GOT3 (cell line): ENCODE results near the gene GOLGA5.
"Not testable (repeated sequence)": the region's sequence is repeated elsewhere in the genome, so short reads cannot be mapped to it uniquely, and the experiment has no call there.

Source experiments
- DNase-seq: peaks from one replicate; lab custom pipeline; 2025; ENCODE audit warnings: mixed read lengths; lab: John Stamatoyannopoulos, UW

Gene GOLGA5, protein sequence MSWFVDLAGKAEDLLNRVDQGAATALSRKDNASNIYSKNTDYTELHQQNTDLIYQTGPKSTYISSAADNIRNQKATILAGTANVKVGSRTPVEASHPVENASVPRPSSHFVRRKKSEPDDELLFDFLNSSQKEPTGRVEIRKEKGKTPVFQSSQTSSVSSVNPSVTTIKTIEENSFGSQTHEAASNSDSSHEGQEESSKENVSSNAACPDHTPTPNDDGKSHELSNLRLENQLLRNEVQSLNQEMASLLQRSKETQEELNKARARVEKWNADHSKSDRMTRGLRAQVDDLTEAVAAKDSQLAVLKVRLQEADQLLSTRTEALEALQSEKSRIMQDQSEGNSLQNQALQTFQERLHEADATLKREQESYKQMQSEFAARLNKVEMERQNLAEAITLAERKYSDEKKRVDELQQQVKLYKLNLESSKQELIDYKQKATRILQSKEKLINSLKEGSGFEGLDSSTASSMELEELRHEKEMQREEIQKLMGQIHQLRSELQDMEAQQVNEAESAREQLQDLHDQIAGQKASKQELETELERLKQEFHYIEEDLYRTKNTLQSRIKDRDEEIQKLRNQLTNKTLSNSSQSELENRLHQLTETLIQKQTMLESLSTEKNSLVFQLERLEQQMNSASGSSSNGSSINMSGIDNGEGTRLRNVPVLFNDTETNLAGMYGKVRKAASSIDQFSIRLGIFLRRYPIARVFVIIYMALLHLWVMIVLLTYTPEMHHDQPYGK

DNA sequence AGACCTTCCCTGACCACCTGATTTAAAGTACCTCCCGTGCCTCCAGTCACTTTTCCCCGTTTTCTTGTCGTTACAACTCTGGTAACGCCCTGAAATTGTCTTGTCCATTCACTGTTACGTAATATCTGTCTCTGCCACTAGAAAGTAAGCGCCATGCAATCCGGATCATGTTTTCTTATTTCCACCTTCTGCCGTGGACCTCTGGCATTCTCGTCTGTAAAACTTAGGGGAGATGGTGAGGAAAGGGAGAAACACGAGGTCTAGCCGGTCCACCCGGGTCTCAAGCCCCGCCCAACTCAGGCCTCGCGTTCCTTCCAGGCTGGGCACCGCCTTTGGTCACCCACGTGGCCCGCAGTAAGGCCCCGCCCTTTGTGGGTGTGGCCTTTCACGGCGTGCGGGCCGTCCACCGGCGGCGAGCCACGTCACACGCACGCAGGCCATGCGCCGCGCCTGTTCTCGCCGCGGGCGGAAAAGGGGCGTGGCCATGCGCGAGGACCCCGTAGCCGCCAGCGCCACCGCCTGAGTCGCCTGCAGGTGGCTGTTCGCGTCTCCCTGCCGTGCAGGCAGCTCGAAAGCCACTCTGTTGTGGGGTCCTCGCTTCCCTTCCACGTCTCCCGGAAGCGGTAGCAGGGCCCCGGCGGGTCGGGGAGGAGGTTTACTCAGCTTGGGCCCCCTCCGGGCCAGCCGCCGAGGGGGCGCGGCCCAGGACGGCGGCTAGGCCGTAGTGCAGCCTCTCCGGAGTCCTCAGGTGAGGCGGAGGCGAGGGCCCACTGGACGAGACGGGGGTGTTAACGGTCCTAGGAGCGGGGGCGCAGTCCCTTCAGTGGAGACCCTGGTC is at the start of gene GOLGA5:
GOLGA5 (plus strand) TSS at position 597 of the 838 bp plus-strand sequence. CDS start 3,133 bp downstream, outside the sequence.
- DNase-seq = peak; percentile 92

DNA sequence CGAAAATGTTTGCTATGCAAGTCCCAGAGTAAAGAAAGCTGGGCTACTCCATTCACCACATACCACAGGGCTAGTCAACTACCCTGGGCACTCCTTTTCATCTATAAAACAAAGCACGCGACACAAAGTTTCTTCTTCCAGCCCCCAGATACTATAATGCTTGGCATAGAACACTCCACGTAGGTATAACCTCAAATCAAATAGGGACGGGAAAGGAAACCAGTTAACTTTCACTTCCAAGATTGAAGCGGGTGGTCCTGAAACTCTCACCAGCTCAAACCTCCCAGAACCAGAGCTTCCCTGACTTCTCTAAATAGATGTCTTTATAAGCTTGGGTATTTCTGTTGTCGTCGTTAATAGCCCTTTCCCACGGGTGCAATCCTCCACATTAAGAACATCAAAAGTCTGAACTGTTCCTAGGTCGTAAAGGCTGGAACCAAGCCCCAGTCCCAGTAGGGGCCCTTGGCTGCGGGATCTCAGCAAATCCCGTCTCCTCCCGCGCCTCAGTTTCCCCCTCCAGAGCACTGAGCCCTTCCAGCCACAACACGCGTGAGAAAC is 46.3 kb upstream of the GOLGA5 start:
- no peak for DNase-seq

DNA sequence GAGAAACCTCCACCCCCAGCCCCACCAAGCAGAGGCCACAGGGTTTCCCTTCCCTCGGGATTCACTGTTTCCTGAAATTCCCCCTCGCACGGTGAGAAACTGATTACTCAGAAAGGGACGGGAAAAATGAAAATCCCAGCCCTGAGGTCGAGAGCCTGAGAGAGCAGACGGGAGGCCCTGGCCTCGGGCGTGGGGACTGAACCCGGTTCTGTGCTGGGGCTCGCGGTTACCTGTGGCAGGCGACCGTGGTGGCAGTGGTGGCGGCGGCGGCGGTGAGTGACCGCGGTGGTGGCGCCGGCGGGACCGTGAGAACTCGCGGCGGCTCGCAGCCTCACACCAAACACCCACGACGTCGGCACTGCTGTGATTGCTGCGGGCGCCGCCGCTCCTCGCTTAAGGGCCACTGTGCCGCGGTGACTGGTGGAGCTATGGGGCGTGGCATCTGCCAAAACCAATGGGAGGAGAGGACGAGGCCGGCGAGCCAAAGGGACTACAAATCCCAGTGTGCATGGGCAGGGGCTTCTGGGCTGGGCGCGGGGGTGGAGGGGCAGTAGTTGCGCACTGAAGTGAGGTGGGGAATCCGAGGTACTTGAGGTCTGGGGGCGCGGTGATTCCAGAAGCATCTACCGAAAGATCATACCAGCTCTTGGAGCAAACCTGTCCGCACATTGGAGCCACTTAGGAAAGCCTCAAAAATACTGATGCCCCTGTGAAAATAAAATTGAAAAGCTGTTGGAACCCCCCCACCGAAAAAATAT is 45.7 kb upstream of the GOLGA5 start, which contains the start of gene LGMN:
LGMN (minus strand) TSS at position 369 of the 758 bp plus-strand sequence. CDS start 15,841 bp downstream, outside the sequence.
- DNase-seq = peak; percentile 52

DNA sequence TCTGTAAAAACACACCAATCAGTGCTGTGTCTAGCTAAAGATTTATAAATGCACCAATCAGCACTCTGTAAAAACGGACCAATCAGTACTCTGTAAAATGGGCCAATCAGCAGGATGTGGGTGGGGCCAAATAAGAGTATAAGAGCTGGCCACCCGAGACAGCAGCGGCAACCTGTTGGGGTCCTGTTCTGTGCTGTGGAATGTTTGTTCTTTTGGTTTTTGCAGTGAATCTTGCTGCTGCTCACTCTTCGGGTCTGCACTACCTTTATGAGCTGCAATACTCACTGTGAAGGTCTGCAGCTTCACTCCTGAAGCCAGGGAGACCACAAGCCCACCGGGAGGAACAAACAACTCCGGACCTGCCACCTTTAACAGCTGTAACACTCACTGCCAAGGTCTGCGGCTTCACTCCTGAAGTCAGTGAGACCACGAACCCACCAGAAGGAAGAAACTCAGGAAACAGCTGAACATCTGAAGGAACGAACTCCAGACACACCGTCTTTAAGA is 43.8 kb upstream of the GOLGA5 start:
- DNase-seq = not testable (repeated sequence)

DNA sequence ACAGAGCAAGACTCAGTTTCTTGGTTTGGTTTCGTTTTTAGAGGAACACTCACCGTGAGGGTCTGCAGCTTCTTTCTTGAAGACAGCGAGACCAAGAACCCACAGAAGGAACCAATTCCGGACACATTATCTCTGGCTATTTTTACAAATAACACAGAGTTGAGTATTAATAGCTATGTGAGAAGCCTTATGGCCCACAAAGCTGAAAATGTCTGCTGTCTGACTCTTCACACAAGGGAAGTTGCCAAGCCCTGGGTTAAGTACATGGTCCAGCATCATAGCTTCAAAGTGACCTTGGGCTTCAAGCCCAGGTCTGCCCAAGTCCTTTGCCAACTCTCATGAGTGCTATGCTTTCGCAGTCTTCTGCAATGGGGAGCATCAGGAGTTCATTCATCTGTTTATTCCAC is 43.1 kb upstream of the GOLGA5 start:
- no peak for DNase-seq

DNA sequence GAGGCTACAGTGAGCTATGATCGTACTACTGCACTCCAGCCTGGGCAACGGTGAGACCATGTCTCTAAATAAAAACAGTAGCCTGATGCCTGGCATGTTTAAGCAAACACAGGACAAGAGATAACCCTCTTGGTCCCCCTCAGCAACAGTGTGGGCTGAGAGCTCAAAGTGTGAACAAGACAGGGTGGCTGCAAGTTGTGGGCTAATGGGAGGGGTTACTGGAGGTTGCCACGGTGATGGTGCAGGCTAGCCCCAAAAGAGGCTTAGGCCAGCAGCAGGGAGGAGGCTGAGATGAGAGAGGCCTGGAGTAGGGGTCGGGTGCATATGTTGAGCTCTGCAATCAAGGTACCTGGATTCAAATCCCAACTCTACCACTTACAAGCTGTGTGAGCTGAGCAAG is 42.3 kb upstream of the GOLGA5 start:
- DNase-seq = no peak

DNA sequence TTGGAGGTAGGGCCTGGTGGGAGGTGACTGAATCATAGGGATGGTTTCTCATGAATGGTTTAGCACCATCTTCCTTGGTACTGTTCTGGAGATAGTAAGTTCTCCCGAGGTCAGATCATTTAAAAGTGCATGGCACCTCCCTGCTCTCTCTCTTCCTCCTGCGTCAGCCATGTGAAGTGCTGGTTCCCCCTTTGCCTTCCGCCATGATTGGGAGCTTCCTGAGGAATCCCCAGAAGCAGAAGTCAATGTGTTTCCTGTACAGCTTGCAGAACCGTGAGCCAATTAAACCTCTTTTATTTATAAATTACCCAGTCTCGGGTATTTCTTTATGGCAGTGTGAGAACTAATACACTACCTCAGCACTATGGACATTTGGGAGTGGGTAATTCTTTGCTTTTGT is 40.9 kb upstream of the GOLGA5 start:
- DNase-seq = no peak

DNA sequence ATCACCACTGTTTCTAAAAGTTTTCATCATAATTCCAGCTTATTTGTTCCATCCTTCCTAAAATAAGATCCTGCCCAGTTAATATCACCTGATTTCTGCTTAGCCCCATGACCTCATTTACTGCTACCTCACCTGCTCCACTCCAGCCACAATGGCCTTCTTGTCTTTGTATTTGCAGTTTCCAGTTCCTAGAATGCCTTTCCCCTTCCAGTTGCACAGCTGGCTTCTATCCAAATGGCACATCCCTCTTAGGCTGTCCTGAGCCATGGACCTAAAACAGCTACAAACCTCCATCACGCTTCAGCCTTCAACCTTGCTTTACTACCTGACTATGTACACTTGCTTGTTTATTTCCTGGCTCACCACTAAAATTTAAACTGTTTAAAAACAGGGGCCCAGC is 39.1 kb upstream of the GOLGA5 start:
- DNase-seq = no peak

DNA sequence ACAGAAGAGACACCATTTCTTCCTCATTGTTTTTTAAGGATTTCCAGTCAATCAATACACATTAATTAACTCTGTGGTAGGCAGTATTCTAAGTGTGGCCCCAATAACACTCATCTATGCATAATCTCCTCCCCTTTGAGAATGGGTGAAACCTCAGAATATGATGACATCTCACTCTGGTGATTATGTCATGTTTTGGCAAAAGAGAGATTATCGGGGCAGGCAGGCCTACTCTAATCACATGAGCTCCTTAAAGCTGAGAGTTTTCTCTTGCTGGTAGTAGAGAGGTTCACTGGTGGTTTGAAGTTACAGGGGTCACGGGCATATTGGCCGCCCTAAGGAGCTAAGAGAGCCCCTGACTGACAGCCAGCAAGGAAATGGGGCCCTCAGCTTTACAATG is 38.6 kb upstream of the GOLGA5 start:
- DNase-seq = no peak

DNA sequence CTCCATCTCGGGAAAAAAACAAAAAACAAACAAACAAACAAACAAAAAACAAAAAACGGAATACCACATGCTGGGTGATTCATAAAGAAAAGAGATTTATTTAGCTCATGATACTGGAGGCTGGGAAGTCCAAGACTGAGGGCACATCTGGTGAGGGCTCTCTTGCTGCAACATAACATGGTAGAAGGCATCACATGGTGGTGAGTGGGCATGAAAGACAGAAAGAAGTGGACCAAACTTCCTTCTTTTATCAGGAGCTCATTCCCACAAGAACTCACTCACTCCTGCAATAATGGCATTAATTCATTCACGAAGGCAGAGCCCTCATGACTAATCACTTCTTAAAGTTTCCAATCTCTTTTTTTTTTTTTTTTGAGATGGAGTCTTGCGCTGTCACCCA is 37.7 kb upstream of the GOLGA5 start:
- DNase-seq = no peak

DNA sequence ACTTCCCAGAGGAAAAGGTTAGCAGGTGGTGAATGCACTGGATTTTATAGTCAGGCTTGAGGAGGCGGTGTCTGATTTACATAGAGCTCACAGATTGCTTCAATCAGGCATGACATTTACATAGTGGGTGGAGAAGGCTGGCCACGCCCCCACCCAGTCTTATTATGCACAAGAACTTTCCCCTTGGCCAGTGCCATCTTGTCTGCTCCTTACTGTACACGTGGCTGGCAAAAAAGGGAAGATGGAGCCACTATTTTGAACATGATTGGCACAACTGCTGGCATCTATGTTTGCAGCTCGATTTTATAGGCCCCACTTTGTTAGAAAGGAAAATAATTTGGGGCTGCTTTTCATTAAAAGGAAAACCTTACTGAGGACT is 34.8 kb upstream of the GOLGA5 start:
- DNase-seq = no peak

DNA sequence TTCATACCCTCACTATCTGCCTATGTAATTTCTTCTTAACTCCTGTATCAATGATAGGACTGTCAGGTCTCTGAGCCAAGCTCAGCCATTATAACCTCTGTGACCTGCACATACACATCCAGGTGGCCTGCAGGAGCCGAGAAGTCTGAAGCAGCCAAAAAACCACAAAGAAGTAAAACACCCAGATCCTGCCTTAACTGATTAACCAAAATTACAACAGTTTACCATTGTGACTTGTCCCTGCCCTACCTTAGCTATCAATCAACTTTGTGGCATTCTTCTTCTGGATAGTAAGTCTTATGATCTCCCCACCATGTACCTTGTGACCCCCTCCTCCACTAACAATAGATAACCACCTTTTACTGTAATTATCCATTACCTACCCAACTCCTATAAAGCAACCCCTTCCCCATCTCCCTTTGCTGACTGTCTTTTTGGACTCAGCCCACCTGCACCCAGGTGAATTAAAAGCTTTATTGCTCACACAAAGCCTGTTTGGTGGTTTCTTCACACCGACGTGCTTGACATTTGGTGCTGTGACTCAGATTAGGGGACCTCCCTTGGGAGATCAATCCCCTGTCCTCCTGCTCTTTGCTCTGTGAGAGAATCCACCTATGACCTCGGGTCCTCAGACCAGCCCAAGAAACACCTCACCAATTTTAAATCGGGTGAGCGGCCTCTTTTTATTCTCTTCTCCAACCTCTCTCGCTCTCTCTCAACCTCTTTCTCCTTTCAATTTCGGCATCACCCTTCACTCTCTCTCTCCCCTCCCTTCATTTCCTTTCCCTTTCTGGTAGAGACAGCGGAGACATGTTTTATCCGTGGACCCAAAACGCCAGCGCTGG is 34.2 kb upstream of the GOLGA5 start:
- DNase-seq = no peak

DNA sequence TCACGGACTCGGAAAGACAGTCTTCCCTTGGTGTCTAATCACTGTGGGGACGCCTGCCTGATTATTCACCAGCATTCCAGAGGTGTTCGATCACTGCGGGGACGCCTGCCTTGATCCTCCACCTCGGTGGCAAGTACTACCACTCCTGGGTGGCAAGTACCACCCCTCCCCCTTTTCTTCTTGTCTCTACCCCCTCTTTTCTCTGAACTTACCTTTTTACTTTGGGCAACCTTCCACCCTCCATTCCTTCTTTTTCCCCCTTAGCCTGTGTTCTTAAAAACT is 33.6 kb upstream of the GOLGA5 start:
- no peak for DNase-seq

DNA sequence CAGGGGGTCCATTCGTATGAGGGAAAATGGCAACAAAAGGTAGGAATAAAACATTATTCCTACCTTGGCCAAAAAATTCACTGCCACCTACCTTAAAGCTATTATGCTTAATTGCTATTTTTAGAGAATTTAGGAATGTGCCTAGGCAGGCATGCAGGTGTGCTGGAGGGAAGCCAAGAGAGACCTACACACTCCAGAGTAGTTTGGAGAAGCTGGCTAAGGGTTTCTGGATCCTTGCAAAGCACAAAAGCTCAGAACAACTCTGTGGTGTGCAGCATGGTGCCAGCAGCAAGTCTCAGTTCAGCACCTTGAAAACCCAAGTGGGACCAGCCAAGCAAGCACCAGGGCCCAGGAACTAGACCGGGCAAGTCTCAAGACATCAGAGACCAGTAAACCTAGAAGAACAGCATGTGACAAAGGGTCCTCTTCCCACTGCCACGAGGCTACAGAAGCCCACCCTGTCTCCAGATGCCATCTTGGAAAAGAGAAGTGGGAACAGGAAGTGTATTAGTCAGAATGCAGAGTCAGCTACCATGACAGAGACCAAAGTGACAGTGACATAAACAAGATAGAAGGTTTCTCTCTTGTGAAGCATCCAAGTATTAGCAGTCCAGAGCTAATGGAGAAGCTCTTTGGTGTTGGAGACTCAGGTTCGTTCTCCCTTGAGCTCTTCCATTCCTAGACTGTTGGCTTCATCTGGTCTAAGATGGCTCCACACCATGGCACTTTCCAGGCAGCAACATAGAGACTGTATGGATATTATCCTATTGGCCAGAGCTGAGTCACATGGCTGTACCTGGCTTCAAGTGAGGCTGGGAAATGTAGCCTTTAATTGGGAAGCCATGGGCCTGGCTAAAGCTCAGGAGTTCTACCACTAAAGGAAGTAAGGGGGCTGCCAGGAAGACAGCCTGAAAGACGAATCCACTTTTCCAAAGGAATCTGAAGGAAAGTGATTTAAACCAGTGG is 30.2 kb upstream of the GOLGA5 start:
- DNase-seq = not testable (repeated sequence)

DNA sequence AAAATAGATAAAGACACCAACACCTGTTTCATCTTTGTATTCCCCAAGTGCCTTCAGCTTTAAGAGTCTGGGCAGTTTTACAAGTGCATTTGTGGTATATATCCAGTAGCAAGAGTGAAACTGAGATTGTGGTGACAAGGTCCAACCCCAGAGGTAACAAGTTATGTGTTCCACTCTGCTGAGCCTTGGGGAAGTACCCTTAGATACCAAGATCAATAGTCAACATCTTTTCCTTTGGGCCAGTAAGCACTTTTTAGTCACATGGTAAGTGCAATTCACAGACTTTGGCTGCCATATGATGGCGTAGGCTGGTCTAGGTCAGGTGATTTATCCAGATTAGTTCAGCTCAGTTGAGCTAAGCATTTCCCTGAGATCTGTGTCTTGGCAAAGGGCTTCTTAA is 25.9 kb upstream of the GOLGA5 start:
- not testable (repeated sequence) for DNase-seq

DNA sequence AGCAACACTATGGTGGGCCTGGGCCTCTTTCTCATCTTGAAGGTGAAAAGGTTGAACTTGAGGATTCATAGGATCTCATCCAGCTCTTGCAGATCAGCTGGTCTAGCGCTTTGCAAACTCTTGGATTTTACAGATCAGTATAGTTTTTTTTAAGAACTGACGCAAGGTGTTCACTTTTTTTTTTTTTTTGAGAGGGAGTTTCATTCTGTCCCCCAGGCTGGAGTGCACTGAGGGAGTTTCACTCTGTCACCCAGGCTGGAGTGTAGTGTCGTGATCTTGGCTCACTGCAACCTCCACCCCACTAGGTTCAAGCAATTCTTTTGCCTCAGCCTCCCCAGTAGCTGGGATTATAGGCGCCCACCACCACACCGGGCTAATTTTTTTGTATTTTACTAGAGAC is 25.3 kb upstream of the GOLGA5 start:
- DNase-seq = no peak

DNA sequence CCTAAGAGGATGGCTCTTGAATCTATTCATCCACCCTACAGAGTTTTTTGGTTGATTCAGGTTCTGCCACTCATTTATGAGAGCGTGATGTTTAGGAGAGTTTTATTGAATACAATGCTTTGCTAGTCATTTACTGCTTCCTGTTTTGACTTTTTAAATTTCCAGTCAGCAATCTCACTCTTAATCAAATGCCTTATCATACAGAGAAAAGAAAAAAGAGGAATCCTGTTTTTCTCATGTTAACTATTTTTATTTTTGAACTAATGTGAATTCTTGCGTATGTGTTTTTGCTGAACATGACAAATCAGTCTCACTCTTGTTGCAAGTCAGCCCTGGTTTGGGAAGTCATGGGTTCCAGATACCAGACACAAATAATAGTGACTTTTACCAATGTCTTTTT is 23.6 kb upstream of the GOLGA5 start:
- DNase-seq = no peak

DNA sequence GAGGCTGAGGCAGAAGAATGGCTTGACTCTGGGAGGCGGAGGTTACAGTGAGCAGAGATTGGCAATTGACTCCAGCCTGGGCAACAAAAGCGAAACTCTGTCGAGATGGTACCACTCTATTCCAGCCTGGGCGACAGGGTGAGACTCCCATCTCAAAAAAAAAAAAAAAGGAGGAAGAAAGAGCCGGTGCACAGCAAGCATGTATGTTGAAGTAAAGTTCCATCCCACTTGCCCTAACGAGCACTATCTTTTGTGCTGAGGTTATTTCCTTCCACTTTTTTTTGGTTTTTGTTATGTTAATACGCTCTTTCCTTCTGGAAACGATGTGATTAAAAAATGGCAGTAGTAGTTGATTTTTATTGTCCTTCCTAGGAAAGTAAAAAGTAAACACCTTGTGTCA is 19.5 kb upstream of the GOLGA5 start:
- DNase-seq = no peak

DNA sequence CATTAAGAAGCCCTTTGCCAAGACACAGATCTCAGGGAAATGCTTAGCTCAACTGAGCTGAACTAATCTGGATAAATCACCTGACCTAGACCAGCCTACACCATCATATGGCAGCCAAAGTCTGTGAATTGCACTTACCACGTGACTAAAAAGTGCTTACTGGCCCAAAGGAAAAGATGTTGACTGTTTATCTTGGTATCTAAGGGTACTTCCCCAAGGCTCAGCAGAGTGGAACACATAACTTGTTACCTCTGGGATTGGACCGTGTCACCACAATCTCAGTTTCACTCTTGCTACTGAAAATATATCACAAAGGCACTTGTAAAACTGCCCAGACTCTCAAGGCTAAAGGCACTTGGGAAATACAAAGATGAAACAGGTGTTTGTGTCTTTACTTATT is 18.8 kb upstream of the GOLGA5 start:
- not testable (repeated sequence) for DNase-seq
